ENCODE measurements around the gene PKD2. TPM values are rescaled to one million over a fixed set of nuclear protein-coding genes. Genes with fewer than 3 reads are reported as not detected.

Gene PKD2
- total RNA-seq, 1 experiment from 2014 or later = 17.6 TPM

GRCh38 chr4:88064410-88064809 lies 57.0 kb downstream of the PKD2 start:
- no peak for DNase-seq
- Histone ChIP-seq H3K36me3 (ENCODE audit: insufficient read depth, low read length) (peaks cover 56% of the 10 kb centered on the region), H3K9me2 (replicated peaks; ENCODE audit: insufficient read depth, low read length) (no peaks in the 10 kb centered on the region), H3K27ac (ENCODE audit: low read length) (no peak overlapping the region), H3K9ac (ENCODE audit: low read length) (no peak overlapping the region), H3K27me3 (ENCODE audit: low read length) (no peaks in the 10 kb centered on the region), H3K4me2 (ENCODE audit: low read depth, low read length, poor library complexity, severe bottlenecking) (no peak overlapping the region), H2AFZ (ENCODE audit: low read length) (no peak overlapping the region), H3K4me3 (ENCODE audit: low read length) (no peak overlapping the region), H3K4me1 (ENCODE audit: low read length) (no peaks in the 10 kb centered on the region), H3K9me3 (ENCODE audit: low read length) (no peaks in the 10 kb centered on the region), H3K79me2 (ENCODE audit: low read length) (no peaks in the 10 kb centered on the region), H4K20me1 (ENCODE audit: insufficient read depth, low read depth, low read length) (no peaks in the 10 kb centered on the region)

GRCh38 chr4:88070031-88070430 lies 62.6 kb downstream of the PKD2 start:
- H3K4me2 ChIP-seq (ENCODE audit: low read depth, low read length, poor library complexity, severe bottlenecking) = no peak overlapping the region
- H3K27me3 ChIP-seq (ENCODE audit: low read length) = no peaks in the 10 kb centered on the region
- peaks cover 60% of the 10 kb centered on the region for H3K36me3 ChIP-seq (ENCODE audit: insufficient read depth, low read length)

GRCh38 chr4:88075336-88075735 lies 67.9 kb downstream of the PKD2 start:
- Histone ChIP-seq H3K9ac (ENCODE audit: low read length) (no peak overlapping the region), H3K36me3 (ENCODE audit: insufficient read depth, low read length) (peaks cover 35% of the 10 kb centered on the region), H3K4me1 (ENCODE audit: low read length) (no peaks in the 10 kb centered on the region), H3K27ac (ENCODE audit: low read length) (no peak overlapping the region), H3K9me3 (ENCODE audit: low read length) (no peaks in the 10 kb centered on the region), H3K79me2 (ENCODE audit: low read length) (no peaks in the 10 kb centered on the region), H4K20me1 (ENCODE audit: insufficient read depth, low read depth, low read length) (no peaks in the 10 kb centered on the region), H2AFZ (ENCODE audit: low read length) (no peak overlapping the region), H3K4me2 (ENCODE audit: low read depth, low read length, poor library complexity, severe bottlenecking) (no peak overlapping the region), H3K9me2 (replicated peaks; ENCODE audit: insufficient read depth, low read length) (no peaks in the 10 kb centered on the region), H3K27me3 (ENCODE audit: low read length) (no peaks in the 10 kb centered on the region), H3K4me3 (ENCODE audit: low read length) (no peak overlapping the region)
- no peak for DNase-seq

More at GRCh38 chr4:88070031-88070430, 62.6 kb downstream of the PKD2 start:
- Histone ChIP-seq H2AFZ (ENCODE audit: low read length) (no peak overlapping the region), H3K9me3 (ENCODE audit: low read length) (no peaks in the 10 kb centered on the region), H4K20me1 (ENCODE audit: insufficient read depth, low read depth, low read length) (no peaks in the 10 kb centered on the region), H3K4me1 (ENCODE audit: low read length) (no peaks in the 10 kb centered on the region), H3K27ac (ENCODE audit: low read length) (no peak overlapping the region), H3K4me3 (ENCODE audit: low read length) (no peak overlapping the region), H3K79me2 (ENCODE audit: low read length) (no peaks in the 10 kb centered on the region), H3K9ac (ENCODE audit: low read length) (no peak overlapping the region), H3K9me2 (replicated peaks; ENCODE audit: insufficient read depth, low read length) (no peaks in the 10 kb centered on the region)
- DNase-seq = no peak

- H3K9ac ChIP-seq (ENCODE audit: low read length) = no peak overlapping the region
- DNase-seq = no peak
- H3K27ac ChIP-seq (ENCODE audit: low read length) = no peak overlapping the region
- peaks cover 14% of the 10 kb centered on the region; the same call in 1 of the 2 replicates for H3K36me3 ChIP-seq (ENCODE audit: insufficient read depth, low read length)
- no peak overlapping the region for H2AFZ ChIP-seq (ENCODE audit: low read length)
- H3K4me1 ChIP-seq (ENCODE audit: low read length) = no peaks in the 10 kb centered on the region
- H3K27me3 ChIP-seq (ENCODE audit: low read length) = no peaks in the 10 kb centered on the region
- H3K4me3 ChIP-seq (ENCODE audit: low read length) = no peak overlapping the region
- no peaks in the 10 kb centered on the region for H3K79me2 ChIP-seq (ENCODE audit: low read length)
- no peaks in the 10 kb centered on the region for H4K20me1 ChIP-seq (ENCODE audit: insufficient read depth, low read depth, low read length)
- H3K9me3 ChIP-seq (ENCODE audit: low read length) = no peaks in the 10 kb centered on the region
- no peak overlapping the region for H3K4me2 ChIP-seq (ENCODE audit: low read depth, low read length, poor library complexity, severe bottlenecking)
- no peaks in the 10 kb centered on the region for H3K9me2 ChIP-seq (replicated peaks; ENCODE audit: insufficient read depth, low read length)
These were observed 70.6 kb downstream of the PKD2 start for GRCh38 chr4:88077911-88078524.

- peaks cover 14% of the 10 kb centered on the region; the same call in 1 of the 2 replicates for H3K36me3 ChIP-seq (ENCODE audit: insufficient read depth, low read length)
- no peak overlapping the region for H3K9ac ChIP-seq (ENCODE audit: low read length)
- H3K27me3 ChIP-seq (ENCODE audit: low read length) = no peaks in the 10 kb centered on the region
- no peaks in the 10 kb centered on the region for H3K9me2 ChIP-seq (replicated peaks; ENCODE audit: insufficient read depth, low read length)
- H3K9me3 ChIP-seq (ENCODE audit: low read length) = no peaks in the 10 kb centered on the region
- no peak overlapping the region for H2AFZ ChIP-seq (ENCODE audit: low read length)
- no peak overlapping the region for H3K4me3 ChIP-seq (ENCODE audit: low read length)
- DNase-seq = no peak
- no peak overlapping the region for H3K27ac ChIP-seq (ENCODE audit: low read length)
- no peaks in the 10 kb centered on the region for H4K20me1 ChIP-seq (ENCODE audit: insufficient read depth, low read depth, low read length)
- H3K79me2 ChIP-seq (ENCODE audit: low read length) = no peaks in the 10 kb centered on the region
- H3K4me1 ChIP-seq (ENCODE audit: low read length) = no peaks in the 10 kb centered on the region
- H3K4me2 ChIP-seq (ENCODE audit: low read depth, low read length, poor library complexity, severe bottlenecking) = no peak overlapping the region
These were observed 71.1 kb downstream of the PKD2 start for GRCh38 chr4:88078579-88078978.

GRCh38 chr4:88080626-88081025 lies 73.2 kb downstream of the PKD2 start:
- no peaks in the 10 kb centered on the region for H3K9me3 ChIP-seq (ENCODE audit: low read length)
- H3K27ac ChIP-seq (ENCODE audit: low read length) = no peak overlapping the region
- H3K9ac ChIP-seq (ENCODE audit: low read length) = no peak overlapping the region
- no peak for DNase-seq
- H3K4me1 ChIP-seq (ENCODE audit: low read length) = no peaks in the 10 kb centered on the region
- H3K4me3 ChIP-seq (ENCODE audit: low read length) = no peak overlapping the region
- H3K36me3 ChIP-seq (ENCODE audit: insufficient read depth, low read length) = peaks cover 5% of the 10 kb centered on the region; the same call in 1 of the 2 replicates
- H3K79me2 ChIP-seq (ENCODE audit: low read length) = no peaks in the 10 kb centered on the region
- no peaks in the 10 kb centered on the region for H3K27me3 ChIP-seq (ENCODE audit: low read length)
- H3K9me2 ChIP-seq (replicated peaks; ENCODE audit: insufficient read depth, low read length) = no peaks in the 10 kb centered on the region
- no peak overlapping the region for H3K4me2 ChIP-seq (ENCODE audit: low read depth, low read length, poor library complexity, severe bottlenecking)
- H4K20me1 ChIP-seq (ENCODE audit: insufficient read depth, low read depth, low read length) = no peaks in the 10 kb centered on the region
- H2AFZ ChIP-seq (ENCODE audit: low read length) = no peak overlapping the region

- Histone ChIP-seq H4K20me1 (ENCODE audit: insufficient read depth, low read depth, low read length) (no peaks in the 10 kb centered on the region), H3K9ac (ENCODE audit: low read length) (no peak overlapping the region), H3K9me3 (ENCODE audit: low read length) (no peaks in the 10 kb centered on the region), H3K36me3 (ENCODE audit: insufficient read depth, low read length) (no peaks in the 10 kb centered on the region), H3K4me1 (ENCODE audit: low read length) (no peaks in the 10 kb centered on the region), H2AFZ (ENCODE audit: low read length) (no peak overlapping the region), H3K9me2 (replicated peaks; ENCODE audit: insufficient read depth, low read length) (no peaks in the 10 kb centered on the region), H3K4me2 (ENCODE audit: low read depth, low read length, poor library complexity, severe bottlenecking) (no peak overlapping the region), H3K4me3 (ENCODE audit: low read length) (no peak overlapping the region), H3K79me2 (ENCODE audit: low read length) (no peaks in the 10 kb centered on the region), H3K27ac (ENCODE audit: low read length) (no peak overlapping the region), H3K27me3 (ENCODE audit: low read length) (no peaks in the 10 kb centered on the region)
- no peak for DNase-seq
These were observed 79.6 kb downstream of the PKD2 start for GRCh38 chr4:88087004-88087403.

- no peak overlapping the region for H3K27ac ChIP-seq (ENCODE audit: low read length)
- no peak overlapping the region for H3K4me3 ChIP-seq (ENCODE audit: low read length)
- no peaks in the 10 kb centered on the region for H4K20me1 ChIP-seq (ENCODE audit: insufficient read depth, low read depth, low read length)
- H3K9ac ChIP-seq (ENCODE audit: low read length) = no peak overlapping the region
- H3K9me3 ChIP-seq (ENCODE audit: low read length) = no peaks in the 10 kb centered on the region
- DNase-seq = no peak
- no peaks in the 10 kb centered on the region for H3K27me3 ChIP-seq (ENCODE audit: low read length)
- H3K4me1 ChIP-seq (ENCODE audit: low read length) = no peaks in the 10 kb centered on the region
- no peaks in the 10 kb centered on the region for H3K79me2 ChIP-seq (ENCODE audit: low read length)
- no peaks in the 10 kb centered on the region for H3K9me2 ChIP-seq (replicated peaks; ENCODE audit: insufficient read depth, low read length)
- no peaks in the 10 kb centered on the region for H3K36me3 ChIP-seq (ENCODE audit: insufficient read depth, low read length)
- no peak overlapping the region for H2AFZ ChIP-seq (ENCODE audit: low read length)
- no peak overlapping the region for H3K4me2 ChIP-seq (ENCODE audit: low read depth, low read length, poor library complexity, severe bottlenecking)
These were observed 83.5 kb downstream of the PKD2 start for GRCh38 chr4:88090898-88091297.
